Activated CD4-positive, alpha-beta memory T cell treated with anti-CD3 and anti-CD28 coated beads, Interleukin-2, amount 10 ng/mL, durations not matched to agents 7 days and 5 days (primary cell): ENCODE results near the gene RTN4IP1. TPM values are rescaled to one million over a fixed set of nuclear protein-coding genes. Genes with fewer than 3 reads are reported as not detected.

Experiments used
- CTCF ChIA-PET: fragments of 350-600 bp; sonication (Branson Sonifier 250); formaldehyde crosslinking; loops from one replicate; lab custom pipeline; 2021; ENCODE audit warnings: antibody characterized with exemption, inconsistent platforms; lab: Charles Lee
- POLR2A ChIA-PET: fragments of 350-600 bp; sonication (Branson Sonifier 250); formaldehyde crosslinking; loops from one replicate; lab custom pipeline; 2021; ENCODE audit warnings: antibody characterized with exemption; lab: Charles Lee
- DNase-seq: peaks from one replicate; pipeline ENCODE4 v3.0.0-alpha.2; 2020
- H3K27ac Mint-ChIP-seq: one replicate; pipeline ENCODE4 v1.8.0; 2021; ENCODE audit warnings: mild to moderate bottlenecking, mixed read lengths
- H3K27me3 Mint-ChIP-seq: one replicate; pipeline ENCODE4 v1.8.0; 2021; ENCODE audit warnings: mixed read lengths
- H3K36me3 Mint-ChIP-seq: one replicate; pipeline ENCODE4 v1.8.0; 2021; ENCODE audit warnings: low read depth, mixed read lengths
- H3K4me1 Mint-ChIP-seq: one replicate; pipeline ENCODE4 v1.8.0; 2021; ENCODE audit warnings: mixed read lengths
- H3K4me3 Mint-ChIP-seq: one replicate; pipeline ENCODE4 v1.8.0; 2021; ENCODE audit warnings: mild to moderate bottlenecking, mixed read lengths
- H3K9me3 Mint-ChIP-seq: one replicate; pipeline ENCODE4 v1.8.0; 2021; ENCODE audit warnings: mixed read lengths
- total RNA-seq, 2 experiments: library from RNA; stranded (reverse); gene quantifications; one replicate each; pipeline ENCODE4 v1.2.3, GENCODE V29; 2021

RTN4IP1 gene, protein sequence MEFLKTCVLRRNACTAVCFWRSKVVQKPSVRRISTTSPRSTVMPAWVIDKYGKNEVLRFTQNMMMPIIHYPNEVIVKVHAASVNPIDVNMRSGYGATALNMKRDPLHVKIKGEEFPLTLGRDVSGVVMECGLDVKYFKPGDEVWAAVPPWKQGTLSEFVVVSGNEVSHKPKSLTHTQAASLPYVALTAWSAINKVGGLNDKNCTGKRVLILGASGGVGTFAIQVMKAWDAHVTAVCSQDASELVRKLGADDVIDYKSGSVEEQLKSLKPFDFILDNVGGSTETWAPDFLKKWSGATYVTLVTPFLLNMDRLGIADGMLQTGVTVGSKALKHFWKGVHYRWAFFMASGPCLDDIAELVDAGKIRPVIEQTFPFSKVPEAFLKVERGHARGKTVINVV
- total RNA-seq: 1 to 10 TPM; 5.8 to 7.7 TPM

- peaks cover 43% of the 10 kb centered on the region for H3K4me1 Mint-ChIP-seq
- peaks cover 4% of the 10 kb centered on the region for H3K36me3 Mint-ChIP-seq
- H3K4me3 Mint-ChIP-seq: peak within 1 kb of the TSS; percentile 92
- no peaks in the 10 kb centered on the region for H3K27me3 Mint-ChIP-seq
- DNase-seq: peak; percentile 89
- H3K9me3 Mint-ChIP-seq: no peaks in the 10 kb centered on the region
- POLR2A ChIA-PET: interaction anchor here (0.5 to 2.2 kb wide), 8 partner anchors 9 to 1442 kb away, joined by 3 to 29 read pairs (median 6); no protein-coding TSS in a partner anchor
- peak within 1 kb of the TSS; percentile 90 for H3K27ac Mint-ChIP-seq
- CTCF ChIA-PET: interaction anchor here (1.3 to 2.2 kb wide), 5 partner anchors 14 to 21 kb away, joined by 5 to 10 read pairs (median 8); no protein-coding TSS in a partner anchor
These were observed at the start of gene RTN4IP1, which contains the start of gene QRSL1 for GRCh38 chr6:106629103-106629858. TSS of gene RTN4IP1 (minus strand) at chr6:106629498. CDS start at chr6:106629021, 477 bp downstream. TSS of gene QRSL1 (plus strand) at chr6:106629578. CDS start at chr6:106629682, 104 bp downstream.

DNA sequence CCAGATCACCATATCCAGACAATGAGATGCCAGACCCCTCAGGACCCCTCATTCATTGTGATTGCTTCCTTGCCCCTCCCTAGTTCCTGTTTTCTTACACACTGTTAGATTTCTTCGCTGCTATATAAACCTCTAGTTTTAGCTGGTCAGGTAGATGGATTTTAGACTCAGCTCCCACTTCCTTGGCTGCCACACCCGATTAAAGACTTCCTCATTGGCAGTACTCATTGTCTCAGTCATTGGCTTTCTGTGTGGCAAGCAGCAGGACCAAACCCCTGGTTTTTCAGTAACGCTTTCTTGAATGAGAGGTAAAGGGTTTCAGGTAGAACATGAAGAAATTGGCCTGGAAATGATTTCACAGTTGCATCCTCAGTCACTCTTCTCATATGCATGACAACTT lies 48.0 kb upstream of the RTN4IP1 start:
- ChIA-PET POLR2A (no interaction called here), CTCF (no interaction called here)
- H3K27me3 Mint-ChIP-seq: no peaks in the 10 kb centered on the region
- H3K9me3 Mint-ChIP-seq: no peaks in the 10 kb centered on the region
- no peak overlapping the region for H3K27ac Mint-ChIP-seq
- no peaks in the 10 kb centered on the region for H3K36me3 Mint-ChIP-seq
- no peaks in the 10 kb centered on the region for H3K4me1 Mint-ChIP-seq
- no peak for DNase-seq
- H3K4me3 Mint-ChIP-seq: no peak overlapping the region

DNA sequence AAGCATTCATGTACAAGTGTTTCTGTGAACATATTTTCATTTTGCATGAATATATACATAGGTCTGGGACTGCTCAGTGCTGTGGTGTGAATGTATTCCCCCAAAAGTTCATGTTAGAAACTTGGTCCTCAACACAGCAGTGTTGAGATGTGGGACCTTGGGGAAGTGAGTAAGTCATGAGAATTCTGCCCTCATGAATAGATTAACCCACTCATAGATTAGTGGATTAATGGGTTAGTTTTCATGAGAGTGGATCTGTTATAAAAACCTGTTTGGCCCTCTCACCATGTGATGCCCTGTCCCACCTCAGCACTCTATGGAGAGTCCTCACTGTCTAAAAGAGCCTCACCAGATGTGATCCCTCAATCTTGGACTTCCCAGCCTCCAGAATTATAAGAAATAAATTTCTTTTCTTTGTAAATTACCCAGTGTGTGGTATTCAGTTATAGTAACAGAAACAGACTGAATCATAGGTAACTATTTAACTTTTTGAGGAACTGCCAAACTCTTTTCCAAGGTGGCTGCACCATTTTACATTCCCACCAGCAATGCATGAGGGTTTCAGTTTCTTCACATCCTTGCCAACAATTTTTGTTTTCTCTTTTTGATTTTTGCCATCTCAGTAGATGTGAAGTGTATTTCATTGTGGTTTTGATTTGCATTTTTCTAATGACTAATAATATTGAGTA lies 45.4 kb upstream of the RTN4IP1 start:
- Mint-ChIP-seq H3K36me3 (no peaks in the 10 kb centered on the region), H3K4me1 (no peaks in the 10 kb centered on the region), H3K4me3 (no peak overlapping the region), H3K27ac (no peak overlapping the region), H3K27me3 (no peaks in the 10 kb centered on the region), H3K9me3 (no peaks in the 10 kb centered on the region)
- ChIA-PET POLR2A (no interaction called here), CTCF (no interaction called here)
- DNase-seq: no peak

GRCh38 chr6:106671651-106672050 lies 42.4 kb upstream of the RTN4IP1 start:
- H3K27ac Mint-ChIP-seq: no peak overlapping the region
- no peak for DNase-seq
- no peak overlapping the region for H3K4me3 Mint-ChIP-seq
- CTCF ChIA-PET: no interaction called here
- H3K27me3 Mint-ChIP-seq: no peaks in the 10 kb centered on the region
- POLR2A ChIA-PET: no interaction called here
- no peaks in the 10 kb centered on the region for H3K36me3 Mint-ChIP-seq
- H3K4me1 Mint-ChIP-seq: no peaks in the 10 kb centered on the region
- no peaks in the 10 kb centered on the region for H3K9me3 Mint-ChIP-seq

GRCh38 chr6:106670236-106670635 lies 40.9 kb upstream of the RTN4IP1 start:
- ChIA-PET CTCF (no interaction called here), POLR2A (no interaction called here)
- no peak overlapping the region for H3K27ac Mint-ChIP-seq
- no peak for DNase-seq
- H3K4me3 Mint-ChIP-seq: no peak overlapping the region
- no peaks in the 10 kb centered on the region for H3K9me3 Mint-ChIP-seq
- H3K36me3 Mint-ChIP-seq: peaks cover 3% of the 10 kb centered on the region
- no peaks in the 10 kb centered on the region for H3K27me3 Mint-ChIP-seq
- H3K4me1 Mint-ChIP-seq: no peaks in the 10 kb centered on the region

- Mint-ChIP-seq H3K4me3 (no peak overlapping the region), H3K27me3 (no peaks in the 10 kb centered on the region), H3K36me3 (peaks cover 29% of the 10 kb centered on the region), H3K9me3 (no peaks in the 10 kb centered on the region), H3K4me1 (peaks cover 2% of the 10 kb centered on the region), H3K27ac (no peak overlapping the region)
- ChIA-PET POLR2A (no interaction called here), CTCF (no interaction called here)
- DNase-seq: no peak
These were observed 37.7 kb upstream of the RTN4IP1 start for GRCh38 chr6:106667022-106667402.

DNA sequence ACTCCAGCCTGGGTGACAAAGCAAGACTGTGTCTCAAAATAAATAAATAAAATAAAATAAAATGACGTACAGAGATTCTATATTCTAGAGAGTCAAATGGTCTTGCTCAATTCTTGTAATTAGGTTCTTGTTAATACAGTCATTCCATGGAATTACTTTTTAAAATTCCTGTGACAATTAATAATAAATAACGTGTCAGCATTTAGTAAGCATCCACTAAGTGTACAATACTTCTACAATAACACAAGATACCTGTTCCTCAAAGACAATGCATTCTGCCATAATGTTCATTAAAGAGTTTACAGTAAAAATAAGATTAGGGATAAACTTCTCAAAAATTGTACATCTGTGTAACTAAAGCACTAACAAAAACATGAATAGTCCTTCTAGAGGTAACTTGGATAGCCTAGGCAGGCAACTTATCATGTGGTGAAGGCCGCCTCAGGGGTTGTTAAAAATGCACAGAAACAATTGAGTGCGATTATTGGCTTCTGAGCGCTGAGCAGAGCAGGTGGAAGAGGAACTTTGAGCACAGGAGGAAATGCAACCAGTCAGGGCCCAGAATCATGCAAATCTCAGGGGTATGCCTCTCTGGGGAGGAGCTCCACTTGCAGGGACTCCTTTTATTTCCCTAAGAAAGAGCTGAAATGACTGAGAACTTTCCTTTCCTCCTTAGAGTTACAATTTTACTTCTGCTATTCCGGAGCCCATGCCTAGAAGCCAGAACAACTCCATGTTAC lies 37.2 kb upstream of the RTN4IP1 start:
- Mint-ChIP-seq H3K27ac (no peak overlapping the region), H3K27me3 (no peaks in the 10 kb centered on the region), H3K36me3 (peaks cover 31% of the 10 kb centered on the region), H3K9me3 (no peaks in the 10 kb centered on the region), H3K4me1 (peaks cover 2% of the 10 kb centered on the region), H3K4me3 (no peak overlapping the region)
- CTCF ChIA-PET: no interaction called here
- DNase-seq: no peak
- POLR2A ChIA-PET: no interaction called here

DNA sequence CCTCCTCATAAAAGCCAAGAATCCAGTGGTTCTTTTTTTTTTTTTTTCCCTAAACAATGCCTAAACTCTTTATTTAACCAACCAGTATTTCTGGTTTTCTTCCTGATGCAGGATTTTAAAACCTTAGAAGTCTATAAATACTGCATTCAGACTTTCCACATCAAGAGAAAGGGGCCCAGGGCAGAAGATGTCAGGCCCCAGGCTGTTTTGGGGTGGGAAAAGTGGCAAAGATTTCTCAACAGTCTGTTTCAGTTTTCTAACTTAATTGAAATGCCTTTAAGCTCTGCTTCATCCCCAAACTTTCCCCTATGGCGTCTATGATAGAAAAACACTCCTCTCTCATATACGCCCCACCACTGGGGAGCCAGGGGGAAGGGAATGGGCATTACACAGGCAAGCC lies 33.2 kb upstream of the RTN4IP1 start:
- Mint-ChIP-seq H3K27ac (no peak overlapping the region), H3K9me3 (peaks cover 10% of the 10 kb centered on the region), H3K4me3 (no peak overlapping the region), H3K36me3 (peaks cover 61% of the 10 kb centered on the region), H3K4me1 (peaks cover 2% of the 10 kb centered on the region), H3K27me3 (no peaks in the 10 kb centered on the region)
- no peak for DNase-seq
- ChIA-PET POLR2A (no interaction called here), CTCF (no interaction called here)

GRCh38 chr6:106659859-106660258 lies 30.6 kb upstream of the RTN4IP1 start:
- ChIA-PET POLR2A (no interaction called here), CTCF (interaction anchor here (0.9 kb wide), 2 partner anchors 50 to 320 kb away, joined by 3 read pairs; no protein-coding TSS in a partner anchor)
- H3K36me3 Mint-ChIP-seq: peaks cover 76% of the 10 kb centered on the region
- H3K27me3 Mint-ChIP-seq: no peaks in the 10 kb centered on the region
- H3K4me1 Mint-ChIP-seq: peaks cover 2% of the 10 kb centered on the region
- peaks cover 10% of the 10 kb centered on the region for H3K9me3 Mint-ChIP-seq
- no peak overlapping the region for H3K27ac Mint-ChIP-seq
- no peak overlapping the region for H3K4me3 Mint-ChIP-seq
- DNase-seq: no peak

DNA sequence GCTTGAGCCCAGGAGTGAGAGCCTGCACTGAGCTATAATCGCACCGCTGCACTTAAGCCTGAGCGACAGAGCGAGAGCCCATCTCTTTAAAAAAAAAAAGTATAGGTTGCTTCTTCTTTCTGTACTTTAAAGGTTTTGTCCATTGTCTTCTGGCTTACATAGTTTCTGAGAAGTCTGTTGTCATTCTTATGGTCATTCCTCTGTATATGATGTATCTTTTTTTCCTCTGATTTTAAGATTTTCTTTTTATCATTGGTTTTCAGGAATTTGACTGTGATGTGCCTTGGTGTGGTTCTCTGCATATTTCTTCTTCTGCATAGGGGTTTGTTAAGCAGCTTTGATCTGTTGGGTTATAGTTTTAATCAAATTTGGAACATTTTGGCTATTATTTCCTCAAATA lies 29.2 kb upstream of the RTN4IP1 start:
- POLR2A ChIA-PET: no interaction called here
- no peak overlapping the region for H3K27ac Mint-ChIP-seq
- H3K36me3 Mint-ChIP-seq: peaks cover 75% of the 10 kb centered on the region

DNA sequence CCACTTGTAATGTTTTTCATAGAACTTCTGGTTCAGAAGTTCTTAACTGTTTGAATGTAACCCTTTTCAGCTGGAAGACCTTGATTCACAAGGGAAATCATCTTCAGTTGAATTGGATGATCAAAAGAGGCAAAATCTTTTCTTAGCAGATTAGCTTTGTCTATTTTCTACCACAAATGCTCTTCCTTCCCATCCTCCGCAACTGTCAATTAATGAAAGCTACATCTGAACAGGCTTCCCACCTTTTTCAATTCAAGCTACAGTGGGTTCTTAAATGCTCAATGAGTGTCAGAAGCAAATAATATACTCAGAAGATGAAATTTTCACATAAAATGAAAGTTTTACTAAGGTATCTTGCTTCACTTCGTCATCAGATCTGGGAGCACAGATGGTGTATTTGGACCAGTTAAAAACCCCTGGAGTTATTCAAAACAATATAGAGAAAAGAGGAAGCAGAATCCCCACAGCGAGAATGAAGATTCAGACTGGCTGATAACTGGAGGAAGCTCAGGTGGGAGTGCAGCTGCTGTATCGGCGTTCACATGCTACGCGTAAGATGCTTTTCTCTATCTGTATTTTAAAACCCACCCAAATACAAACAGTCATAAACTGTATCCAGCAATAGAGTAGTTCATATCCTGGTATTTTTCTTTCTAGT lies 19.5 kb upstream of the RTN4IP1 start:
- CTCF ChIA-PET: no interaction called here

More for the DNA sequence above, 29.2 kb upstream of the RTN4IP1 start:
- H3K9me3 Mint-ChIP-seq: peaks cover 10% of the 10 kb centered on the region
- CTCF ChIA-PET: interaction anchor here (0.7 kb wide), 1 partner anchor 38 kb away, joined by 3 read pairs; no protein-coding TSS in a partner anchor
- no peak for DNase-seq
- H3K4me1 Mint-ChIP-seq: no peaks in the 10 kb centered on the region
- no peaks in the 10 kb centered on the region for H3K27me3 Mint-ChIP-seq
- H3K4me3 Mint-ChIP-seq: no peak overlapping the region

DNA sequence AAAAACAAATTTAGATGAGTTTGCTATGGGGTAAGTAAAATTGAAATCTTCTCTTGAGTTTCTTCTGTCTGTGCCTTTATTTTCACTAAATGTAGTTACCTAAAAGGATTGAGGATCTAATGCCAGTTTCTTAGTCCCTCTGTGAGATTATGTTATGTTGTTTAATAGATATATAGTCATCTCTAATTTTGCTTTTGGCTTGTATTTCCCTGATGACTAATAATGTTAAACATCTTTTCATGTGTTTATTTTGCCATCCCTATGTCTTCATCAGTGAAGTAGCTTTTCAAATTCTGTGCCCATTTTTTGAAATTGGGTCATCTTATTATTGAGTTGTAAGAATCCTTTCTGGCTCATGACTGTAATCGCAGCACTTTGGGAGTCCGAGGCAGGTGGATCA lies 13.8 kb upstream of the RTN4IP1 start:
- Mint-ChIP-seq H3K4me3 (no peak overlapping the region), H3K9me3 (no peaks in the 10 kb centered on the region), H3K27ac (no peak overlapping the region), H3K27me3 (no peaks in the 10 kb centered on the region), H3K36me3 (peaks cover 47% of the 10 kb centered on the region), H3K4me1 (peaks cover 10% of the 10 kb centered on the region)
- POLR2A ChIA-PET: no interaction called here
- no peak for DNase-seq
- CTCF ChIA-PET: no interaction called here

More for the DNA sequence above, 19.5 kb upstream of the RTN4IP1 start:
- no peaks in the 10 kb centered on the region for H3K4me1 Mint-ChIP-seq
- POLR2A ChIA-PET: interaction anchor here (1.0 kb wide), 1 partner anchor 18 kb away, joined by 3 read pairs; no protein-coding TSS in a partner anchor
- no peaks in the 10 kb centered on the region for H3K9me3 Mint-ChIP-seq
- H3K27ac Mint-ChIP-seq: no peak overlapping the region
- H3K36me3 Mint-ChIP-seq: peaks cover 52% of the 10 kb centered on the region
- no peak overlapping the region for H3K4me3 Mint-ChIP-seq
- no peaks in the 10 kb centered on the region for H3K27me3 Mint-ChIP-seq
- DNase-seq: no peak
